ENCODE measurements around the gene NT5E.

GRCh38 chr6:85416766-85417165, 33.1 kb upstream of the NT5E start:
- TF ChIP-seq EZH2 (IDR thresholded peaks at IDR 0.05; ENCODE audit: low read length, unreplicated experiment), result no peak
- TF ChIP-seq EZH2phosphoT487 (IDR thresholded peaks at IDR 0.05; ENCODE audit: borderline replicate concordance, low read length), result no peak
